ENCODE data around the gene LAPTM4A.

DNA sequence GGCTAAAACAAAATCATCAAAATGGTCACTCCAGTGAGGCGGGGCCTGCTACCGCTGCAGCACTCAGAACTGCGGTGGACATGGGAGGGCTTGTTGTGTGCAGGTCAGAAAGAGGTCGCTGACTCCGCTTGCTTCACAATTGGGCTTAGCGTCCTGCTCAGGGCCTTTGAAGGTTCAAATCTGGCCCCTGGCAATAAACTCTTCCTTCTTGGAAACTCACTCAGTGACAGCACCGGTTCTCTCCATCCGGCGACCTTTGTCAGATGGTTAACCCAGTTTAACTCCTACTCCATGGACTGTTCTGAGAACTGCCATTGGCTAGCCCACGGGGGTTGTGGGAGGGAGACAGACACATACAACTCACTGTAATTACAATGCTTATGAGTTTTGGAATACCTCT is 29.0 kb upstream of the LAPTM4A start:
- TF ChIP-seq, protein P1, sequence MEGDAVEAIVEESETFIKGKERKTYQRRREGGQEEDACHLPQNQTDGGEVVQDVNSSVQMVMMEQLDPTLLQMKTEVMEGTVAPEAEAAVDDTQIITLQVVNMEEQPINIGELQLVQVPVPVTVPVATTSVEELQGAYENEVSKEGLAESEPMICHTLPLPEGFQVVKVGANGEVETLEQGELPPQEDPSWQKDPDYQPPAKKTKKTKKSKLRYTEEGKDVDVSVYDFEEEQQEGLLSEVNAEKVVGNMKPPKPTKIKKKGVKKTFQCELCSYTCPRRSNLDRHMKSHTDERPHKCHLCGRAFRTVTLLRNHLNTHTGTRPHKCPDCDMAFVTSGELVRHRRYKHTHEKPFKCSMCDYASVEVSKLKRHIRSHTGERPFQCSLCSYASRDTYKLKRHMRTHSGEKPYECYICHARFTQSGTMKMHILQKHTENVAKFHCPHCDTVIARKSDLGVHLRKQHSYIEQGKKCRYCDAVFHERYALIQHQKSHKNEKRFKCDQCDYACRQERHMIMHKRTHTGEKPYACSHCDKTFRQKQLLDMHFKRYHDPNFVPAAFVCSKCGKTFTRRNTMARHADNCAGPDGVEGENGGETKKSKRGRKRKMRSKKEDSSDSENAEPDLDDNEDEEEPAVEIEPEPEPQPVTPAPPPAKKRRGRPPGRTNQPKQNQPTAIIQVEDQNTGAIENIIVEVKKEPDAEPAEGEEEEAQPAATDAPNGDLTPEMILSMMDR (IDR thresholded peaks at IDR 0.05): no peak
- TF ChIP-seq POLR2A (IDR thresholded peaks at IDR 0.05): no peak

All from Peyer's patch (tissue), 4 donors.